Nephron (organoid): Measurements from ENCODE around the gene PITX3.

ENCODE experiments used
- H3K27ac Mint-ChIP-seq, 3 experiments: 2 replicates each; pipeline ENCODE4 v1.8.0; 2020; ENCODE audit warnings: mixed read lengths in 3 of 3, mild to moderate bottlenecking in 2 of 3, moderate library complexity in 1 of 3
- H3K27me3 Mint-ChIP-seq: 2 replicates; pipeline ENCODE4 v1.8.0; 2021; ENCODE audit warnings: low read depth, mild to moderate bottlenecking, moderate library complexity, mixed read lengths
- H3K36me3 Mint-ChIP-seq: 2 replicates; pipeline ENCODE4 v1.8.0; 2020; ENCODE audit warnings: low read depth, mixed read lengths
- H3K4me1 Mint-ChIP-seq: 2 replicates; pipeline ENCODE4 v1.8.0; 2020; ENCODE audit warnings: mixed read lengths
- H3K4me3 Mint-ChIP-seq, 3 experiments: 2 replicates each; pipeline ENCODE4 v1.8.0; 2020; ENCODE audit warnings: mild to moderate bottlenecking in 3 of 3, mixed read lengths in 3 of 3, moderate library complexity in 2 of 3
- H3K9me3 Mint-ChIP-seq: 2 replicates; pipeline ENCODE4 v1.8.0; 2020; ENCODE audit warnings: mixed read lengths
- CTCF ChIP-seq, 3 experiments: fragments of 200-600 bp; sonication (generic); IDR thresholded peaks; one replicate each; pipeline ENCODE4 v1.5.0; 2021; ENCODE audit warnings: antibody characterized with exemption in 3 of 3; ENCODE audit not compliant: unreplicated experiment in 3 of 3

The PITX3 gene

GRCh38 chr10:102241444-102242117 is at the start of gene PITX3:
Gene PITX3 (minus strand): TSS chr10:102241512. CDS start chr10:102232080, 9,432 bp downstream.
- Mint-ChIP-seq H3K4me3 (peak within 1 kb of the TSS; percentile 83 to 90 (median 87)), H3K4me1 (peaks cover 48% of the 10 kb centered on the region), H3K27me3 (peaks cover 46% of the 10 kb centered on the region), H3K36me3 (no peaks in the 10 kb centered on the region), H3K9me3 (no peaks in the 10 kb centered on the region), H3K27ac (peak within 1 kb of the TSS; percentile 37 to 70 (median 55))
- TF ChIP-seq CTCF (IDR thresholded peaks at IDR 0.05; ENCODE audit: unreplicated experiment in 3 of 3) = no peak

DNA sequence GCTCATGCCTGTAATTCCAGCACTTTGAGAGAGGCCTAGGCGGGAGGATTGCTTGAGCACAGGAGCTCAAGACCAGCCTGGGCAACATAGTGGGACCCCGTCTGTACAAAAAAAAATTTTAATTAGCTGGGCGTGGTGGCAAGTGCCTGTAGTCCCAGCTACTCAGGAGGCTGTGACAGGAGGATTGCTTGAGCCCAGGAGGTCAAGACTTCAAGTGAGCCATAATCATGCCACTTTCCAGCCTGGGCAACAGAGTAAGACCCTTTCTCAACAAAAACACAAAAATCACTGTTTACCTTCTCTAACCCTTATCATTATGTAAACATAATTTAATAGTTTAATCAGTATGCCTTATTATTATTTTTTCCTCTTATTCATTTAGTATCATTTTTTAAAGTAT is 48.5 kb upstream of the PITX3 start:
- H3K4me3 Mint-ChIP-seq = no peak overlapping the region
- peaks cover 45% of the 10 kb centered on the region for H3K4me1 Mint-ChIP-seq
- no peak for TF ChIP-seq CTCF (IDR thresholded peaks at IDR 0.05; ENCODE audit: unreplicated experiment in 3 of 3)
- peaks cover 6% of the 10 kb centered on the region for H3K36me3 Mint-ChIP-seq
- no peaks in the 10 kb centered on the region for H3K27me3 Mint-ChIP-seq
- no peaks in the 10 kb centered on the region for H3K9me3 Mint-ChIP-seq
- H3K27ac Mint-ChIP-seq = no peak overlapping the region

DNA sequence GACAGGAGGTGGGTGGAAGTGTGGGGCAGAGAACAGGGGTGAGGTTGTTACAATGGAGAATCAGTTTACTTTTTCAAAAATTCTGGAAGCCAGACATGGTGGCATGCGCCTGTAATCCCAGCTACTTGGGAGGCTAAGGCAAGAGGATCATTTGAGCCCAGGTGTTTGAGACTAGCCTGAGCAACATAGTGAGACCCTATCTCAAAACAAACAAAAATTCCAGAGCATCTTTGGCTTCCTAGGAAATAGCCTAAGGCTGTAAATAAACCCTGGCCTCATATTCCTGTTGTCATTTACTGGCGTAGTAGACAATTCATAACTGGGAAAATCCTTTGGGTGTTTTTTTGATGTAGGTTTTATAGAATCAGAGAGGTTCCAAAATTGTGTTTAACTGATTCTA is 48.0 kb upstream of the PITX3 start:
- TF ChIP-seq CTCF (IDR thresholded peaks at IDR 0.05; ENCODE audit: unreplicated experiment in 3 of 3) = no peak
- H3K9me3 Mint-ChIP-seq = no peaks in the 10 kb centered on the region
- H3K36me3 Mint-ChIP-seq = peaks cover 7% of the 10 kb centered on the region
- H3K27ac Mint-ChIP-seq = no peak overlapping the region
- peaks cover 49% of the 10 kb centered on the region for H3K4me1 Mint-ChIP-seq
- H3K4me3 Mint-ChIP-seq = no peak overlapping the region
- H3K27me3 Mint-ChIP-seq = no peaks in the 10 kb centered on the region

- H3K27me3 Mint-ChIP-seq = no peaks in the 10 kb centered on the region
- no peaks in the 10 kb centered on the region for H3K9me3 Mint-ChIP-seq
- H3K27ac Mint-ChIP-seq = peak overlapping the region in 1 of 3 experiments; percentile 6
- peaks cover 58% of the 10 kb centered on the region for H3K4me1 Mint-ChIP-seq
- no peak overlapping the region for H3K4me3 Mint-ChIP-seq
- no peak for TF ChIP-seq CTCF (IDR thresholded peaks at IDR 0.05; ENCODE audit: unreplicated experiment in 3 of 3)
- H3K36me3 Mint-ChIP-seq = peaks cover 9% of the 10 kb centered on the region
These were observed 46.7 kb upstream of the PITX3 start for GRCh38 chr10:102287991-102288390.

GRCh38 chr10:102287538-102287937 is 46.2 kb upstream of the PITX3 start:
- Mint-ChIP-seq H3K4me3 (no peak overlapping the region), H3K9me3 (no peaks in the 10 kb centered on the region), H3K36me3 (peaks cover 12% of the 10 kb centered on the region), H3K27ac (peak overlapping the region in 1 of 3 experiments; percentile 6), H3K4me1 (peaks cover 63% of the 10 kb centered on the region), H3K27me3 (no peaks in the 10 kb centered on the region)
- no peak for TF ChIP-seq CTCF (IDR thresholded peaks at IDR 0.05; ENCODE audit: unreplicated experiment in 3 of 3)

DNA sequence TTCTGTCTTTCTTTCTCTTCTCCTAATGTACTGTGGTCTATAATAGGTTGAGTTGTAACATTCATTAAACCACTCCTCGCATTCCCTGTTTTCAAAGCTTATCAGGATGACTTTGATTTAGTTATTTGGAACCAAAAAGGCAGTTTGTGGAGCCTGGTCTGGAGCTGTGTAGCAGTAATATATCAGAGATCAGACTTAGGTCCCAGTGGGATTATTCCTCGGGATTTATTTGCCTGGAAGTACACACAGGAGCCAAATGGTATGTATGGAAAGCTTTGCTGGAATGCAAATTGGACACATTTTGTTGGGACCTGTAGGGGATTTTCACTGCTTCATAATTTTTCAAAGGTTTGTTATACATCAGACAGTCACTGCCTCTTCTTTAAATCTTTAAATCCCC is 44.9 kb upstream of the PITX3 start:
- no peaks in the 10 kb centered on the region for H3K9me3 Mint-ChIP-seq
- H3K4me3 Mint-ChIP-seq = no peak overlapping the region
- TF ChIP-seq CTCF (IDR thresholded peaks at IDR 0.05; ENCODE audit: unreplicated experiment in 3 of 3) = no peak
- peaks cover 65% of the 10 kb centered on the region for H3K4me1 Mint-ChIP-seq
- H3K27me3 Mint-ChIP-seq = no peaks in the 10 kb centered on the region
- peaks cover 12% of the 10 kb centered on the region for H3K36me3 Mint-ChIP-seq
- peak overlapping the region; percentile 3 to 16 (median 16) for H3K27ac Mint-ChIP-seq
